Type B pancreatic cell (in vitro differentiated cells): ENCODE data around the gene THRB. TPM values are rescaled to one million over a fixed set of nuclear protein-coding genes. Genes with fewer than 3 reads are reported as not detected.
"Not testable (repeated sequence)": the region's sequence is repeated elsewhere in the genome, so short reads cannot be mapped to it uniquely, and the experiment has no call there.

Experiments
- DNase-seq: peaks from one replicate; pipeline ENCODE4 v3.0.0; 2021; ENCODE audit warnings: mixed read lengths; ENCODE audit not compliant: unreplicated experiment; ENCODE audit errors: extremely low spot score
- H3K27ac Mint-ChIP-seq: 2 replicates; pipeline ENCODE4 v1.8.0; 2021; ENCODE audit warnings: mild to moderate bottlenecking, mixed read lengths
- H3K27me3 Mint-ChIP-seq: 2 replicates; pipeline ENCODE4 v1.8.0; 2021; ENCODE audit warnings: mixed read lengths
- H3K36me3 Mint-ChIP-seq: 2 replicates; pipeline ENCODE4 v1.8.0; 2021; ENCODE audit warnings: mixed read lengths
- H3K4me1 Mint-ChIP-seq: one replicate; pipeline ENCODE4 v1.8.0; 2021; ENCODE audit warnings: mixed read lengths; ENCODE audit not compliant: unreplicated experiment
- H3K4me3 Mint-ChIP-seq: 2 replicates; pipeline ENCODE4 v1.8.0; 2021; ENCODE audit warnings: mild to moderate bottlenecking, mixed read lengths
- H3K9me3 Mint-ChIP-seq: 2 replicates; pipeline ENCODE4 v1.8.0; 2021; ENCODE audit warnings: mixed read lengths
- total RNA-seq: library from RNA; stranded (reverse); gene quantifications from 2 replicates; pipeline ENCODE4 v1.2.1, GENCODE V29; 2021; ENCODE audit warnings: low replicate concordance
- TF ChIP-seq, protein P1 (sequence below): fragments of 200-600 bp; sonication (generic); conservative IDR thresholded peaks from 2 replicates; pipeline ENCODE4 v1.5.0; 2021; ENCODE audit warnings: antibody characterized with exemption, mild to moderate bottlenecking

Gene THRB
- total RNA-seq, 1 donor from 2014 or later, result 15.6 TPM

DNA sequence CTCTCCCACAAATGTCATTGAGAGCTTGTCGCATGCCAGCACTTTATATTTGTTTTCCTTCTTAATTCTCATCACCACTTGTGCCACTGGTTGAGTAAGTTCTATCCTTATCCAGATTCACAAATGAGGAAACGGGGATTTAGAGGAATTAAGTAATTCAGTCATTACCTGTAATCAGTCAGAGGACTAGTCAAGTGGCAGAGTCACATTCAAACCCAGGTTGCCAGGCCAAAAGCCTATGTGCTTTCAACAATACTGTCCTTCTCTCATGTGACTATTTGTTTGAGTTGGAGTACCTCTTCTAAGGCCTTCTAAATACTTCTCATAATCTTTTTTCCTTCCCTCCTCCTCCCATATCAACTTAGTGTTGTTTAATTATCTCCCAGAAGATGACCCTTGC is 76.9 kb downstream of the THRB start:
- TF ChIP-seq, protein P1, sequence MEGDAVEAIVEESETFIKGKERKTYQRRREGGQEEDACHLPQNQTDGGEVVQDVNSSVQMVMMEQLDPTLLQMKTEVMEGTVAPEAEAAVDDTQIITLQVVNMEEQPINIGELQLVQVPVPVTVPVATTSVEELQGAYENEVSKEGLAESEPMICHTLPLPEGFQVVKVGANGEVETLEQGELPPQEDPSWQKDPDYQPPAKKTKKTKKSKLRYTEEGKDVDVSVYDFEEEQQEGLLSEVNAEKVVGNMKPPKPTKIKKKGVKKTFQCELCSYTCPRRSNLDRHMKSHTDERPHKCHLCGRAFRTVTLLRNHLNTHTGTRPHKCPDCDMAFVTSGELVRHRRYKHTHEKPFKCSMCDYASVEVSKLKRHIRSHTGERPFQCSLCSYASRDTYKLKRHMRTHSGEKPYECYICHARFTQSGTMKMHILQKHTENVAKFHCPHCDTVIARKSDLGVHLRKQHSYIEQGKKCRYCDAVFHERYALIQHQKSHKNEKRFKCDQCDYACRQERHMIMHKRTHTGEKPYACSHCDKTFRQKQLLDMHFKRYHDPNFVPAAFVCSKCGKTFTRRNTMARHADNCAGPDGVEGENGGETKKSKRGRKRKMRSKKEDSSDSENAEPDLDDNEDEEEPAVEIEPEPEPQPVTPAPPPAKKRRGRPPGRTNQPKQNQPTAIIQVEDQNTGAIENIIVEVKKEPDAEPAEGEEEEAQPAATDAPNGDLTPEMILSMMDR, result no peak
- H3K36me3 Mint-ChIP-seq, result no peaks in the 10 kb centered on the region
- DNase-seq, result no peak
- no peak overlapping the region for H3K27ac Mint-ChIP-seq
- H3K9me3 Mint-ChIP-seq, result no peaks in the 10 kb centered on the region
- H3K4me3 Mint-ChIP-seq, result no peak overlapping the region
- H3K4me1 Mint-ChIP-seq, result no peaks in the 10 kb centered on the region
- no peaks in the 10 kb centered on the region for H3K27me3 Mint-ChIP-seq

DNA sequence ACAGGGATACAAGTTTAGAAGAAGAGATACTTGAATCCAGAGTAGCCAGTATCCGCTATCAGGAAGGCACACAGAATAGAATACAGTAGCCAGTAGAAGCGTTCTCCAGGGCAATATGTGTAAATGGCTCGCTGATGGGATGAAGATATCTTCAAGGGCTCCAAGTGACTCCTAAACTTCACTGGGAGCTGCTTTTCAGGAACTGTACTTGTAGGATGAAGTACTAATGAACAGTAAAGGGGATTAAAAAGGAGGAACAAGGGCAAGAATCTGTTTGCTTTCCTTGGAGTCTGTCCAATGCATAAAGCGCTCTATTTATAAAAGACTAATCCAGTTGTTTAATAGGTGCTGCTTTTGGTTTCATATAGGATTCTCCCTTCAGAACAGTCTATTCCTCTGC is 78.4 kb downstream of the THRB start:
- DNase-seq, result no peak
- TF ChIP-seq, protein P1, result no peak
- Mint-ChIP-seq H3K4me3 (no peak overlapping the region), H3K4me1 (peaks cover 3% of the 10 kb centered on the region), H3K9me3 (no peaks in the 10 kb centered on the region), H3K27me3 (no peaks in the 10 kb centered on the region), H3K36me3 (no peaks in the 10 kb centered on the region), H3K27ac (no peak overlapping the region)

DNA sequence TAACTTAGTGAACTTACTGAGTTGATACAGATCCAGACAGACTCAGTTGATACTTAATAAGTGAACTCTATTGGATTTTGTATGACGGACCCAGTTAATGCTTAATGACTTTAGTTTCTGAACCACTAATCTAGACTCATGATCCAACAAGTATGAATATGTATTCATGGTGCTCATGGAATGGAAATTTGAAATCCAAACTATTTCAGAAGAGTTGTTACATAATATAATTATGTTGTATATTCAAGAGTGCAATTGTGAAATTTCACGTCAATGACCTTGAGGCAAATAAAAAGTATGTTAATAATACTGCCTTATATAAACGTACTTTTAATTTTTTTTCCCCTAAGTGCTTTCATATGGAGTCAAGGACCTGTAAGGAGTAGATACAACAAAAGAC is 78.8 kb downstream of the THRB start:
- Mint-ChIP-seq H3K27ac (no peak overlapping the region), H3K27me3 (no peaks in the 10 kb centered on the region), H3K4me3 (no peak overlapping the region), H3K9me3 (no peaks in the 10 kb centered on the region), H3K4me1 (peaks cover 6% of the 10 kb centered on the region), H3K36me3 (no peaks in the 10 kb centered on the region)
- DNase-seq, result no peak
- TF ChIP-seq, protein P1, result no peak

DNA sequence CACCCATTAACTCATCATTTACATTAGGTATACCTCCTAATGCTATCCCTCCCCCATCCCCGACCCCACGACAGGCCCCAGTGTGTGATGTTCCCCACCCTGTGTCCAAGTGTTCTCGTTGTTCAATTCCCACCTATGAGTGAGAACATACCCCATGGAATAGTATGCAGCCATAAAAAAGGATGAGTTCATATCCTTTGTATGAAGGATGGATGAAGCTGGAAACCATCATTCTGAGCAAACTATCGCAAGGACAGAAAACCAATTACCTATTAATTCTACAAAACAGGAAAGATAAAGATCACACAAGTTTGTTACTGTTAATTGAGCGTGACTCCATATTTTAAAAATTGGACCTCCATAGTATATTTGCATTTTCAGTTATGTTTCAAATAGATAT is 81.0 kb downstream of the THRB start:
- not testable (repeated sequence) for H3K27me3 Mint-ChIP-seq, H3K4me1 Mint-ChIP-seq, H3K9me3 Mint-ChIP-seq, DNase-seq, H3K36me3 Mint-ChIP-seq, H3K4me3 Mint-ChIP-seq, H3K27ac Mint-ChIP-seq

DNA sequence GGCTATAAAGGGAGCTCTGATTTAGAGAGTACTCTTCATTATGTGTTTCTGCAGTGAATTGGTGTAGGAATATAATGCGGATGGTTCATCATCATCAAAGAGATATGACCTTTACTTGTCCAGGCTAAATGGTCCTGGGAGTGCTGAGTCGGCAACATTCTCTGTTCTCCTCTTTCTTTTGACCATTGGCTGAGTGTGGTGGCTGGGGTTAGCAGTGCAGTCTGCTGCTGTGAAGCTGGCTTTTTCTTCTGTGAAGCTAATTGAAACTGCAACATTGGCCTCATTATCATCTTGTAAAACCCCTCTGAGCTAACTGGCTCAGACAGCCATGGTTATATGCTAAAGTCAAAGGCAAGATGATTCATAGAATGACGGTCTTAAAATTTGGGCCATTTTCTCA is 83.8 kb downstream of the THRB start:
- H3K27me3 Mint-ChIP-seq, result no peaks in the 10 kb centered on the region
- TF ChIP-seq, protein P1, result no peak
- H3K4me3 Mint-ChIP-seq, result no peak overlapping the region
- H3K4me1 Mint-ChIP-seq, result peaks cover 10% of the 10 kb centered on the region
- H3K9me3 Mint-ChIP-seq, result no peaks in the 10 kb centered on the region
- no peaks in the 10 kb centered on the region for H3K36me3 Mint-ChIP-seq
- no peak overlapping the region for H3K27ac Mint-ChIP-seq
- DNase-seq, result no peak

DNA sequence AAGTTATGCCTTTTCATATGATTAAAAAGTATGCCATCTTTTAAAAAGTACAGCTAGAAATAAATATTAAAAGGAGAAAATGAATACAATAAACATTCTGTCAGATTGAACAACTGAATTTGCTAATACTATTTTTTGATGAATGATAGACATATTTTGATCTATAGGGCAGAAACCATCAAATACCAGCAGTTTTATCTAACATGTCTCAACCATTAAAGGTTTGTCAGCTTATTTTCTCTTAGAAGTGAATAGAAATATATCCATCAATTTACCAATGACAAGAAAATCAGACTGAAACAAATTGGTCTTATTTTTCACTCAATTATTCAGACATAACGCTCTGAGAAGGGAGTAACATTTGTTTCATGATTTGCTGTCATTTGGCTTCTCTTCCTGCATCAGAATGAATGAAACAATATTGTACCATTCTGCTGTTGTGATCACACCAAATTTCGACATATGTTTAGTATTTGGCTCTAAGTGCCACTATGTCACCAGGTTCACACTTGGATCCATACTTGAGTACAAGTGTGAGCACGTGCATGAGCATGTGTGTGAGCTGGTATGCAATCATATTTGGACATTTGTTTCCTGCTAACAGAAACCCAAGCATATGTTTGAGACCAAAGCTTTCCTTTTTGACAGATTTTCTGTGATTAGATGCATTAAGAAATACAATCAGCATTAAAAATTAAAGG is 86.5 kb downstream of the THRB start:
- TF ChIP-seq, protein P1, result no peak
- DNase-seq, result no peak

More for the DNA sequence above, 86.5 kb downstream of the THRB start:
- Mint-ChIP-seq H3K36me3 (no peaks in the 10 kb centered on the region), H3K4me3 (no peak overlapping the region), H3K27me3 (no peaks in the 10 kb centered on the region), H3K4me1 (peaks cover 10% of the 10 kb centered on the region), H3K9me3 (no peaks in the 10 kb centered on the region), H3K27ac (no peak overlapping the region)
